ENCODE measurements around the gene CENPM.

DNA sequence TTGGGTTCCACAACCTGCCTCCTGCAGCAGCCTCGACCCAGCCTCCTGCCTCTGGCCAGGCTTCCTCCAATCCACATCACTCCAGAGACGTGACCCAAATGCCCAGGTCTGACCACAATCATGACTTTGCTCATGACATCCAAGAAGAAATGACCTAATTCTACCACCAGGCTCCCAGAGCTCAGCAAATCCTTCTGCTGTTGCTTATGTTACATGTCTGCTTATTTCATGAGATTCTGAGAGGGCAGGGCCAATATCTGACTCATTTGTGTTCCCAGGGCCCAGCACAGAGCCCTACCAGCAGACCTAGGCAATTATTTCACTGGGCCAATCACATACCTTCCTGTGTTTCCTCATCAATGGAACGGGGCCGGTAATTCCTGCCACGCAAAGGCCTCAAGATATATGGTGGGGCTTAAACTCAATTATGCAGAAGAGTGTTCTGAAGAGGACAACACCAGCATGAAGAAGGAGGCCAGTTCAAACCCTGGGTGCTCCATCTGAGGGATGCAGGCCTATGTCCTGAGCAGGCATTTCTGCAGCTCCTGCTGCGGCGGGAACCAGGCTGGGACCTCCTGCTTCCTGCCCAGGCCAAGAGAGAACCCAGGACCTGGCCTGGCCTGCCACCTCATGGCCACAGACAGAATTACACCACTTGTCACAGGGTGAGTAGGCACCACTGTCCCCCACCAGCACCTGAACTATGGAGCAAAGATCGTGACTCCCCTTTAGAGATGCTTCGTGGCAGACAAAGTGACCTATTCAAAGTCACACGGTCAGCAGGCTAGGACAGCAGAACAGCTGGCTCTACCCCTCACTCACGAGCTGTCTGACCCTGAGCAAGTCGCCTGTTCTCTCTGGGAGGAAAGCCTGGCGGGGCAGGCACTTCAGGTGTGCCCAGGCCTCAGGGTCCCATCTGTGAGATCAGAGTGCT is 5.9 kb downstream of the CENPM start:
- TF ChIP-seq, protein P1, sequence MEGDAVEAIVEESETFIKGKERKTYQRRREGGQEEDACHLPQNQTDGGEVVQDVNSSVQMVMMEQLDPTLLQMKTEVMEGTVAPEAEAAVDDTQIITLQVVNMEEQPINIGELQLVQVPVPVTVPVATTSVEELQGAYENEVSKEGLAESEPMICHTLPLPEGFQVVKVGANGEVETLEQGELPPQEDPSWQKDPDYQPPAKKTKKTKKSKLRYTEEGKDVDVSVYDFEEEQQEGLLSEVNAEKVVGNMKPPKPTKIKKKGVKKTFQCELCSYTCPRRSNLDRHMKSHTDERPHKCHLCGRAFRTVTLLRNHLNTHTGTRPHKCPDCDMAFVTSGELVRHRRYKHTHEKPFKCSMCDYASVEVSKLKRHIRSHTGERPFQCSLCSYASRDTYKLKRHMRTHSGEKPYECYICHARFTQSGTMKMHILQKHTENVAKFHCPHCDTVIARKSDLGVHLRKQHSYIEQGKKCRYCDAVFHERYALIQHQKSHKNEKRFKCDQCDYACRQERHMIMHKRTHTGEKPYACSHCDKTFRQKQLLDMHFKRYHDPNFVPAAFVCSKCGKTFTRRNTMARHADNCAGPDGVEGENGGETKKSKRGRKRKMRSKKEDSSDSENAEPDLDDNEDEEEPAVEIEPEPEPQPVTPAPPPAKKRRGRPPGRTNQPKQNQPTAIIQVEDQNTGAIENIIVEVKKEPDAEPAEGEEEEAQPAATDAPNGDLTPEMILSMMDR (IDR thresholded peaks at IDR 0.05): peak; percentile 81 to 99 (median 98)
- peak in 1 of 2 donors; percentile 10 for TF ChIP-seq POLR2A (IDR thresholded peaks at IDR 0.05)
